Adipose tissue (tissue), 3 donors: Measurements from ENCODE around the gene MORN4. TPM values are rescaled to one million over a fixed set of nuclear protein-coding genes. Genes with fewer than 3 reads are reported as not detected.
"Not testable (repeated sequence)": the region's sequence is repeated elsewhere in the genome, so short reads cannot be mapped to it uniquely, and the experiment has no call there.

Experiments used
- H3K27ac ChIP-seq: one replicate; pipeline ENCODE4 v1.5.1; 2013; ENCODE audit warnings: low read depth, low read length
- WGBS, 3 donors: extraction: QIAGEN DNeasy Blood & Tissue Kit; methylation state at CpG; one replicate each; pipeline ENCODE4 v1.1.7; 2013; 5-methylcytosine and 5-hydroxymethylcytosine counted together
- polyA plus RNA-seq, 3 donors: library from polyadenylated mRNA; stranded (reverse); fragments of 200-250 nt; gene quantifications; one replicate each; pipeline ENCODE4 v1.2.3, GENCODE V29; 2013
- donor health status: healthy with polysubstance abuse.
- donor health status: Bipolar disorder and iron deficiency.
- donor health status: healthy.

MORN4 gene
- polyA plus RNA-seq, 3 donors: 2.8 to 4.6 (median 4.0) TPM

DNA sequence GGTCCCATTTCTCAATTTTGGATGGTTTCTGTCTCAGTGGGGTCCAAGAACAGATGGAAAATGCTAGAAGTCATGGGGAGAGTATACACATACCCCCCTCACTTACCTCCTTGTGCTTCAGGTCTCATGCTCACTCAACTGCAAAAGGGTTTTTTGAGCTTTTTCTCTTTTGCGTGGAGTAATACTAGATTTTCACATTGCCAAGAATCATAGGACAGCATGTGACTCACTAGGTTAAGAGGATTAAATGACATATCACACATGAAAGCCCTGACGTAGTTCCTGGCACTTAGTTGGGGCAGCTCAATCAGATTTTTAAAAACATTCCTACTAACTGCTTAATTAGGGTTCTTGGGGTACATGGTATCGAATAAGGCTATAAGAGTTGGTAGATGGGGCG, 11.6 kb upstream of the MORN4 start:
- 93 to 94% (median 93%) methylated on average over 4 of the region's 4 CpGs for WGBS, 3 donors
- no peak overlapping the region for H3K27ac ChIP-seq

DNA sequence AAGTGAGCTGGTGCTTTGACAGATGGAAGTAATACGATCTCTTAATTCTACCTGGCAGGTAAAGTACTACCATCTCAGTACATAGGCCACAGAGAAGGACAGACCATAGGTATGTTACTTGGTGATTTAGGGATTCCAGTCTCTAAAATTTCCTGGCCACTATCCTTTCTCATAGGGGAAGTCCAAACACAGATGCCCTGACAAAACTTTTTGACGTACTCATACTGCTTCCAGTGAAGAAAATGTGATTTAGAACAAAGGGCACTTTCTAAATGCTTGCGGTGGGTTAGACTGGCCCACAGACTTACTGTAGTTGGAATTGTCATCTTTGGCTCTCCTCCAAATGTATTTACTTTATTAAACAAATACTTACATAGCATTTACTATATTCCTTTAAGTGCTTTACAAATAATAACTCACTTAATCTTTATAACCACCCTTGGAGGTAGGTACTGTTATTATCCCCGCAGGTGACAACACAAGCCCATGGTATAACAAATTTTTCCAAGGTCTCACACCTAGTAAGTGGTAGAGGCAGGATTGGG, 10.2 kb upstream of the MORN4 start:
- 86 to 97% (median 88%) methylated on average over 4 of the region's 4 CpGs for WGBS, 3 donors
- no peak overlapping the region for H3K27ac ChIP-seq

DNA sequence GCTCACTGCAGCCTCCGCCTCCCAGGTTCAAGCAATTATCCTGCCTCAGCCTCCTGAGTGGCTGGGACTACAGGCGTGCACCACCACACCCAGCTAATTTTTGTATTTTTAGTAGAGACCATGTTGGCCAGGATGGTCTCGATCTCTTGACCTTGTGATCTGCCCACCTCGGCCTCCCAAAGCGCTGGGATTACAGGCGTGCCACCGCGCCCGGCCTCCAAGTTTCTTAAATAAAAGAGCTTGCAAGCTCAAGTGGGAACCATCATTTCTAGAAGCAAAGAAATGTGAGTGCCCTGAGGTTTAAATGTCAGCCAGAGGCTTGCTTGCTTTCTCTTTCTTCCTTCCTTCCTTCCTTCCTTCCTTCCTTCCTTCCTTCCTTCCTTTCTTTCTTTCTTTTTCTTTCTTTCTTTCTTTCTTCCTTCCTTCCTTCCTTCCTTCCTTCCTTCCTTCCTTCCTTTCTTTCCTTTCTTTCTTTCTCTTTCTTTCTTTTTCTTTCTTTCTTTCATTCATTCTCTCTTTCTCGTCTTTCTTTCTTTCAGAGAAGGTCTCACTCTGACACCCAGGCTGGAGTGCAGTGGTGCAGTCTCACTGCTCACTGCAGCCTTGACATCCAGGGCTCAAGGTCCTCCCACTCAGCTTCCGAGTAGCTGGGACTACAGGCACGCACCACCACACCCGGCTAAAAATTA, 9.3 kb upstream of the MORN4 start:
- 95 to 96% (median 96%) methylated on average over 13 of the region's 13 CpGs for WGBS, 3 donors
- not testable (repeated sequence) for H3K27ac ChIP-seq

DNA sequence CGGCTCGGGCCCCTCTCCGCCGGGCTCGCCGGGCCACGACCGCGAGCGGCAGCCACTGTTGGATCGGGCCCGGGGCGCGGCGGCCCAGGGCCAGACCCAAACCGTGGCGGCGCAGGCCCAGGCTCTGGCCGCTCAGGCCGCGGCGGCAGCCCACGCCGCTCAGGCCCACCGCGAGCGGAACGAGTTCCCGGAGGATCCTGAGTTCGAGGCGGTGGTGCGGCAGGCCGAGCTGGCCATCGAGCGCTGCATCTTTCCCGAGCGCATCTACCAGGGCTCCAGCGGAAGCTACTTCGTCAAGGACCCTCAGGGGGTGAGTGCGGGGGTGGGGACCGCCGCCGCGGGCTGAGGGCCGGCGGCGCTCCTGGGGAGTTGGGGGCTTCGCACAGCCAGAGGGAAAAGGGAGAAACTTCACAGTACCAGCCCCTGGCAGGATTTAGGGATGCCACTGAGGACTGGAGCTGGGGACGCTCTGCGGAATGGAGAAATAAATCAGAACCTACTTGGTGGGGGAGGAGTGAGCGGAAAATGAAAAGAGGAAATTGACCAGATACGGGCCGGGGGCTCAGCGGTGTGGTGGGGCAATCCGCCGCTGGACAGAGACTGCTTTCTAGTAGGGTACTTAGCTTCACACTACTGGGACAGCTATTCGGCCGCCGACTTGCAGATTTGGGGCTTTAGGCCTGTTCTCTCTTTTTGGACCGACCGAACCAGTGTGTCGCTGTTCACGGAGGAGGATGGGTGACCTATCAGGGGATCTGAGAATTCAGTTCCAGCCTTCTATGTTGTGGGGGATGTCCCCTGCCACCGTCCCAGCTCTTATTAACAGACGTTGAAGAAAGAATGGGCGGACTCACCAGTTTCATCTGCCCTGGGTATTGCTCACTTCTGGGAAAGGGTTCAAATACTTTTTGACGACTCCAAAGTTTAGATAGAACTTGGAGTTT, 7.8 kb upstream of the MORN4 start:
- H3K27ac ChIP-seq: no peak overlapping the region
- 2% methylated on average over 62 to 67 of the region's 67 CpGs for WGBS, 3 donors

DNA sequence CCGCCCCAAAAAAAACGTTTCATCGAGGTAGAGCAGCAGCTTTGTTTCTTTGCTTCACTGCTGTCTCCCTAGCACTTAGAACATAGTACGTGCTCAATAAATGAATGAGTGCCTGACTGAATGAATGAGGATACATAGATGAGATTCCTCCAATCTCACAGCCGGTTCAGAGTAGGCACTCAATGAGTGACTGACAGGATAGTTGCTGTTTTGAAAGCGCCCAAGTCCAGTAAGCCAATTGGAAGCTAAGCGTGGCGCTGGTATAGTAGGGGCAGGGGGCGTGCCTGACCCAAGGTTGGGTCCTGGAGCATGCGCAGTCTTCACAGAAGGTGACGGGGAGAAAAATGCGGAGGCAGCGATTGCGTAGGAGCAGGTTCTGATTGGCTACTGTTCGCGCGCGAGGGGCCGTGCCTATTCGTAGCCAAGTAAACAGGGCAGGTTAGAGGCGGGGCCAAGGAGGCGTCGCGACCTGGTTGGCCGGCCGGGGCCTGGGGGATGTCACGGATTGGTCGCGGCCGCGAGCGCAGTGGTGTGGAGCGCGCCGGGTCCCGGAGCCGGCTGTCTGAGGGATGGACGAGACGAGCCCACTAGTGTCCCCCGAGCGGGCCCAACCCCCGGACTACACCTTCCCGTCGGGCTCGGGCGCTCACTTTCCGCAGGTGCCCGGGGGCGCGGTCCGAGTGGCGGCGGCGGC, 7.0 kb upstream of the MORN4 start, which contains the start of gene PI4K2A:
Gene PI4K2A, plus strand, starts transcription at position 498 of the 694 bp plus-strand sequence. Its CDS starts 72 bp downstream, at position 570.
- H3K27ac ChIP-seq: no peak within 1 kb of the TSS
- 2 to 3% (median 2%) methylated on average over 46 to 54 of the region's 54 CpGs for WGBS, 3 donors

DNA sequence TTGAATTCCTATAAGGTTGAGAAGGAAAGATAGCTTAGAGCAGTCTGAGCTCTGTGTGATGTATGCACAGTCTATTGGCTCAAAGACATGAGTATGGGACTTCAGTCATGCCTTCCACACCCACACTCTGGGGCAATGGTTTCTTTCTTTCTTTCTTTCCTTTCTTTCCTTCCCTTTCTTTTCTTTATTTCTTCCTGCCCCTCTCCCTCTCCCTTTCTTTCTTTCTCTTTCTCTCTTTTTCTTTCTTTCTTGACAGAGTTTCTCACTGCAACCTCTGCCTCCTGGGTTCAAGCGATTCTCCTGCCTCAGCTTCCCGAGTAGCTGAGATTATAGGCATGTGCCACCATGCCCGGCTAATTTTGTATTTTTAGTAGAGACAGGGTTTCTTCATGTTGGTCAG, 5.8 kb upstream of the MORN4 start:
- WGBS, 3 donors: 89 to 95% (median 89%) methylated on average over 3 of the region's 3 CpGs
- not testable (repeated sequence) for H3K27ac ChIP-seq

DNA sequence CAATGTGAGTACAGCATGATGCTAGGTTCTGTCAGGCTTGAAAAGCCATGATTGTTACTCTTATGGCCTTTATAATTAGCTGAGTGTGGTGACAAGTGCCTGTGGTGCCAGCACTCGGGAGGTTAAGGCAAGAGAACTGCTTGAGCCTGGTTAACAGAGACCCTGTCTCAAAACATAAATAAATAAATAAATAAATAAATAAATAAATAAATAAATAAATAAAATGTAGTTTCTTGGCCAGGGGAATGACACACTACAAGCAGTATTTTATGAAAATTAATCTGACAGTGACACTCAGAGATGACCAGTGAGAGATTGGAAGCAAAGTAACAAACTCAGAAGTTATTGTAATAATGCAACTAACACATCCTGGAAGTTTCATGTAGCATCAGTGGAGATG, 2.3 kb upstream of the MORN4 start:
- WGBS, 3 donors: 90 to 97% (median 95%) methylated on average over 1 of the region's 1 CpG

DNA sequence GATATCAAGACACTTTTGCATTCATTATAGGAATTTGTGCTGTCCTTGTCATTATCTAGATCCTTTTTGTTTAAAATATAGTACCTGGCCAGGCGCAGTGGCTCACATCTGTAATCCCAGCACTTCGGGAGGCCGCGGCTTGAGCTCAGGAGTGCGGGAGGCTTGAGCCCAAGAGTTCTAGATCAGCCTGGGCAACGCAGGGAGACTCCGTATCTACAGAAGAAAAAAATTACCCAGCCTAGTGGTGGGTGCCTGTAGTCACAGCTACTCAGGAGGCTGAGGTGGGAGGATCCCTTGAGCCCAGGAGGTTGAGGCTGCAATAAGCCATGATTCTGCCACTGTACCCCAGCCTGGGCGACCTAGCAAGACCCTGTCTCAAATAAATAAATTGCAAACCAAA, 621 bp upstream of the MORN4 start:
- 57 to 88% (median 88%) methylated on average over 8 of the region's 8 CpGs for WGBS, 3 donors
- no peak overlapping the region for H3K27ac ChIP-seq

More for the DNA sequence above, 2.3 kb upstream of the MORN4 start:
- H3K27ac ChIP-seq: no peak overlapping the region

DNA sequence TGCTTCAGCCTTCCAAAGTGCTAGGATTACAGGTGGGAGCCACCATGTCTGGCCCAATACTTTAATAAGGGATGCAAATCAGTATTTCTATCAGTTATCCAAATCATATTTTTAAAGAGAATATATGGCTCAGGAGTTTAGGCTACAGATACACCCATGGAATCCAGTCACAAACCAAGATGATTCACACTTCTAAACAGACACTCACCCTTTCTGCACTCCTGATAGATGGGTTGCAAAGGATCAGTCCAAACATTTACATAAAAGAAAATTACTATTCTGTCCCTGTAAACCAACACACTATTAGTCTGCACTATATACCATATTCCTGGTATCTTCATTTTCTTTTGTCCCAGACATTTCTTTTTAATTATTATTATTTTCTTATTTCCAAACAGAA, 2.2 kb downstream of the MORN4 start:
- no peak overlapping the region for H3K27ac ChIP-seq

DNA sequence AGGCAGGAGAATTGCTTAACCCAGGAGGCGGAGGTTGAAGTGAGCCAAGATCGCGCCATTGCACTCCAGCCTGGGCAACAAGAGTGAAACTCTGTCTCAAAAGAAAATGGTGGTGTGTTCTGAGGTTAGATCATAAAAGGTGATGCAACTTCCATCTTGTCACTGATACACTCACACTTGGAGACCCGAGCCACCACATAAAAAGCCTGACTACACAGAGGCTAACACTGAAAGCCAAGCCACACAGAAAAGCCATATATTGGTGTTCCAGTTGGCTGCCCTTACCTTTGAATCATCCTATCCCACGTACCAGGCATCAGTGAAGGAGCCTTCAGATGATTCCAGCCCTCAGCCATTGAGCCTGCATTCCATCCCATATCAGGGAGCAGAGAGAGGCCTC, 4.0 kb downstream of the MORN4 start:
- 91 to 99% (median 96%) methylated on average over 5 of the region's 5 CpGs for WGBS, 3 donors
- H3K27ac ChIP-seq: no peak overlapping the region

DNA sequence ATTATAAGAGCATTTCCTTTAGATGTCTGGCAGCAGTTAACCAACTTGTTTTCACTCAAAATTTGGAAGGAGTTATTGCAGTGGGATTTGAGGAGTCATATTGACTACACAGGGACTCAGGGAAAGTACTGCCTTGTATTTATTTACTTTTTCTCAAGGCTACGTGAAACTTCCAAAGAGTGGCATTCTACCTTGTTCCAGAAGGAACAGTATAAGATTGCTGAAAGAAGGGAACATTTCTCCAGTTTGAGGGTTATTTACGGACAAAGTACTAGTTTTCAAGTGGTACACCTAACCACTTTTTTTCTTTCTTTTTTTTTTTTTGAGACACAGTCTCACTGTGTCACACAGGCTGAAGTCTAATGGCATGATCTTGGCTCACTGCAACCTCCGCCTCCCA, 5.1 kb downstream of the MORN4 start:
- 70 to 92% (median 89%) methylated on average over 3 of the region's 3 CpGs for whole genome bisulfite sequencing, 3 donors
- H3K27ac ChIP-seq: no peak overlapping the region

DNA sequence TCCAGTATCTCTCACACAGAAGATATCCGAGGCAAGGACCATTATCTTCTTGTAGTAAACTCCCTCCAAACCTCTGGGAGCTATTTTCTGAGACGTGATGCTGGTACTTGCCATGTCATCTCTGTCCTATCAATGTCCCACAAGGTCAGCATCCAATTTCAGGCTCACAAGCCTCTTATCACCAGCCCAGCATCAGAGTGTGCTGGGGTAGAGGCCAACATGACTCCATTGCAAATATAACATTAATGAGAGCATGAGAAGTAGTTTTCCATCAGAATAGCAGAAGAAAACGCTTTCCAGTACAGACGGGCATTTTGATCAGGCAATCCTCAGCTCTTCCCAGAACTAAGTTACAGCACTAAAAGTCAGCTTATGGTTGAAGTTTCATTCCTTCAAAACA, 5.6 kb downstream of the MORN4 start:
- WGBS, 3 donors: 64 to 82% (median 75%) methylated on average over 4 of the region's 4 CpGs
- H3K27ac ChIP-seq: no peak overlapping the region

DNA sequence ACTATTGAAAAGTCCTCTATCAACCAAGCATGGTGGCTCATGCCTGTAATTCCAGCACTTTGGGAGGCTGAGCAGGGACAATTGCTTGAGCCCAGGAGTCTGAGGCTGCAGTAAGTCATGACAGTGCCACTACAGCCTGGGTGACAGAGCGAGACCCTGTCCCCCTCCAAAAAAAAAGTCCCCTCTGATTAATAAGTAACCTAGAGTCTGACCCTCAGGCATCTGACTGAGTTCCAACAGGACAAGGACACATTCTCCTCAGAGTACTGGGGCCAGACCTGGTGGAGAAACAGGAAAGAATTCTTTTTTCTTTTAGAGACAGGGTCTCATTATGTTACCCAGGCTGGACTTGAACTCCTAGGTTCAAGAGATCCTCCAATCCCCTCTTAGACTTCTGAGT, 10.0 kb downstream of the MORN4 start:
- no peak overlapping the region for H3K27ac ChIP-seq
- WGBS, 3 donors: 38 to 98% (median 92%) methylated on average over 1 of the region's 1 CpG

DNA sequence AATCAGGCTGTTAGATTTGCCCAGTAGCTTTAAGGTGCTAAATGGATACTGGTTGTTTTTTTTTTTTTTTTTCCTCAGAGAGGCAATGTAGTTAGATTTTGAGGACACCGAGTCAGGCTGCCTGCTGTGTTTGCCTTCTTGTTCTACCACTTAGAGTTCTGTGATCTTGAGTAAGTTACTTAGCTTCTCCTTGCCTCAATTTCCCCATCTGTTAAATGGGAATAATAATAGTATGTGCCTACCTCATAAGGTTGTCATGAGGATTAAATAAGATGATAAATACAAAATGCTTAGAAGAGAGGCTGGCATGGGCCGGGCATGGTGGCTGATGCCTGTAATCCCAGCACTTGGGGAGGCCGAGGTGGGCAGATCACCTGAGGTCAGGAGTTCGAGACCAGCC, 14.6 kb downstream of the MORN4 start:
- 85 to 96% (median 95%) methylated on average over 3 to 4 of the region's 4 CpGs for WGBS, 3 donors
- H3K27ac ChIP-seq: no peak overlapping the region

DNA sequence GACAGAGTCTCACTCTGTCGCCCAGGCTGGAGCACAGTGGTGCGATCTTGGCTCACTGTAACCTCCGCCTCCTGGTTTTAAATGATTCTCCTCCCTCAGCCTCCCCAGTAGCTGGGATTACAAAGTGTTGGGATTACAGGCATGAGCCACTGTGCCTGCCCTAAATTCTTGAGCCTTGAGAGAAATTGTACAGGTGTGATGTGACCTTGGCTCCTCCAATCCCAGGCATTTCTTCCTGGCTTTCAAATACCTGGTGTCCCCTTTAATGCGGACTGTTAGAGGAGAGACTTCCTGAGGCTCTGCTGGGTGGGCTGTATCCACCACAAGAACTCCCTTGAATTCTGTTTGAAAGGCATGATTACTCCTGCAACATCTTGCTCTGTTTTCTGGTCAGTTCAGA, 15.0 kb downstream of the MORN4 start:
- no peak overlapping the region for H3K27ac ChIP-seq

DNA sequence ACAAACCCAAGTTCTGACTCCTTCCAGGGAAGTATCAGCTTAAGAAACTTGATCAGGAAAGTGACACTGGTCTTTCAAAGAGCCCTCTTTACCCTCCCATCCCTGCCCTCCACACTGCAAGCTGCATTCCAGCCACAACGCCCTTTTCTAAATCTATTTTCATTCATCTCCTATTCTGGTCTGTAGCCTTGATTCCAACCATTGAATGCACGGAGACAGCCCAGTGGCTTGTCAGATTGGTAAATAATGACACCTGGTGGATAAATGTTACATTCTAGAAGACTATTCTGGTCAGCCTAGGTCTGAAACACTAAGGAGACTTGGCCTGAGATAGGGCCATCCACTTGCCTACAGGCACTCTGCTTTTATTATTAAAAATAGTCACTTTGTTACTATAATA, 20.9 kb downstream of the MORN4 start:
- no peak overlapping the region for H3K27ac ChIP-seq
- WGBS, 3 donors: 25 to 40% (median 39%) methylated on average over 2 of the region's 2 CpGs

More for the DNA sequence above, 15.0 kb downstream of the MORN4 start:
- 75 to 93% (median 87%) methylated on average over 4 of the region's 4 CpGs for WGBS, 3 donors

DNA sequence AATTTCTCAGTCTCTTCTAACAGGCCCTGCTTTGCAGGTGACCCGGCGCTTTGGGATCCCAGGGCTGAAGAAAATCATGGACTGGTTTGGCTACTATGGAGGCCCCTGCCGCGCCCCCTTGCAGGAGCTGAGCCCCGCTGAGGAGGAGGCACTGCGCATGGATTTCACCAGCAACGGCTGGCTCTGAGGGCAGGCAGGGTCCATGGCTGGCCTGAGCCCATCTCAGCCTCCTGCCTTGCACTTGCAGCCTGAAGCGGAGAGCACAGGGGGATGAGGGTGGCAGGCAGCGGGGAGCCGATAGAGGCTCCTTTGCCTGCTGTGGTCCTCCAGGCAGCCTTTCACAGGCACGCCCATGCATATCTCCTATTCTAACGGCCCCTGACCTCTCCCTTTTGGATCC, 21.8 kb downstream of the MORN4 start:
- no peak overlapping the region for H3K27ac ChIP-seq
- WGBS, 3 donors: 87 to 91% (median 90%) methylated on average over 12 of the region's 12 CpGs

DNA sequence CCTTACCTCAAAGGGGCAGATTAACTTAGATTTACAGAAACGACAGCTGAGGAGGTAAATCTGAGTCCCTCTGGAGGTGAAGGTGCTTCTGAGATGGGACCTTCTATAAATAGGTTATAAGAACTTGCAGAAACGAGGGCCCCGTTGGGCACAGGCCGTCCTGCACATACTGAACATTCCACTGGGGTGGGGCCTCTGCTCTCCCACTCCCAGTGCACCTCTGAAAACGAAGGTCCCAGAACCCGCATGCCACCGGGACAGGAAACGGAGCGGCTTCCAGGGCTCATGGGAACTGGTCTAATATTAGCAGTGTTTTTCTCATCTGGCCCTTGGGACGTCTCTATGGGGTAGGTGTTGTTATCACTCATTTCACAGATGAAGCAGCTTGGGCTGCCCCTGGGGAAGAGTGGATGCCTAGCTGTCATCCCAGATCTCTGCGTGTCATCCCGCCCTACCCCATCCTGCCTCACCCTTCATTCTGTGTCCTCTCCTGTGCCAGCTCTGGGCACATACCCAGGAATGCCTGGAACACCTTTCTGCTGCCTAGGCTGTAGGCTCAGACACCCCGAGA, 24.2 kb downstream of the MORN4 start:
- 77 to 86% (median 78%) methylated on average over 13 of the region's 13 CpGs for WGBS, 3 donors
- no peak overlapping the region for H3K27ac ChIP-seq
